ENCODE results near the gene ADAMTSL3. TPM values are rescaled to one million over a fixed set of nuclear protein-coding genes. Genes with fewer than 3 reads are reported as not detected.
A peak's percentile ranks its signal among the peaks of the same experiment; 100 is the strongest.

The ADAMTSL3 gene
- total RNA-seq, 3 donors from 2014 or later (not counting 1 experiment from before 2014, with no cell fraction given), result 0.14 to 0.43 (median 0.25) TPM

DNA sequence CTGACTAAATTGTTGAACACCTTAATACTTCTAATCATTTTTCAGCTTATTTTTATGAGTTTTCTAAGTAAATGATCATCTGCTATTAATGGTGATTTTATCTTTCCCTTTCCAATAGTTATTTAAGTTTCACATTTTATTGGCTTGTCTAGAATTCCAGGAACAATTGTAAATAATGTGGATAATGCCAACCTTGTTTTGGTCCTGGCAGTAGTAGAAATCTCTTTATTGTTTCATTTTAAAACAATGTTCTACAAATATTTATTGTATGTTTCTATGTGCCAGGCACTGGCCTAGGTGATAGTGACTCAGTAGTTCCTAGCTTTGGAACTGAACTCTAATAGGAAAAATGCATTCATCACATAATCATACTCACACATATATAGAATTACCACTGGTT, 264.1 kb downstream of the ADAMTSL3 start:
- H3K36me3 ChIP-seq (ENCODE audit: control insufficient read depth, insufficient read depth, low read length), result no peaks in the 10 kb centered on the region
- Mint-ChIP-seq H3K9me3 (no peaks in the 10 kb centered on the region), H3K4me3 (no peak overlapping the region), H3K36me3 (no peaks in the 10 kb centered on the region), H3K4me1 (no peaks in the 10 kb centered on the region), H3K27me3 (ENCODE audit: low read depth in 2 of 2) (no peaks in the 10 kb centered on the region), H3K27ac (no peak overlapping the region)
- H3K27ac ChIP-seq (ENCODE audit: low read length), result no peak overlapping the region
- TF ChIP-seq, protein P1, sequence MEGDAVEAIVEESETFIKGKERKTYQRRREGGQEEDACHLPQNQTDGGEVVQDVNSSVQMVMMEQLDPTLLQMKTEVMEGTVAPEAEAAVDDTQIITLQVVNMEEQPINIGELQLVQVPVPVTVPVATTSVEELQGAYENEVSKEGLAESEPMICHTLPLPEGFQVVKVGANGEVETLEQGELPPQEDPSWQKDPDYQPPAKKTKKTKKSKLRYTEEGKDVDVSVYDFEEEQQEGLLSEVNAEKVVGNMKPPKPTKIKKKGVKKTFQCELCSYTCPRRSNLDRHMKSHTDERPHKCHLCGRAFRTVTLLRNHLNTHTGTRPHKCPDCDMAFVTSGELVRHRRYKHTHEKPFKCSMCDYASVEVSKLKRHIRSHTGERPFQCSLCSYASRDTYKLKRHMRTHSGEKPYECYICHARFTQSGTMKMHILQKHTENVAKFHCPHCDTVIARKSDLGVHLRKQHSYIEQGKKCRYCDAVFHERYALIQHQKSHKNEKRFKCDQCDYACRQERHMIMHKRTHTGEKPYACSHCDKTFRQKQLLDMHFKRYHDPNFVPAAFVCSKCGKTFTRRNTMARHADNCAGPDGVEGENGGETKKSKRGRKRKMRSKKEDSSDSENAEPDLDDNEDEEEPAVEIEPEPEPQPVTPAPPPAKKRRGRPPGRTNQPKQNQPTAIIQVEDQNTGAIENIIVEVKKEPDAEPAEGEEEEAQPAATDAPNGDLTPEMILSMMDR (IDR thresholded peaks at IDR 0.05), result no peak
- ATAC-seq, result no peak
- no peaks in the 10 kb centered on the region for H3K27me3 ChIP-seq (ENCODE audit: control insufficient read depth, insufficient read depth, low read length)
- intact Hi-C loops (cut with micrococcal nuclease), result no loop called here
- no peak for DNase-seq
- H3K4me3 ChIP-seq (ENCODE audit: low read length), result no peak overlapping the region
- no peaks in the 10 kb centered on the region for H3K4me1 ChIP-seq (ENCODE audit: control insufficient read depth, insufficient read depth, low read length)
- no peaks in the 10 kb centered on the region for H3K9me3 ChIP-seq (ENCODE audit: control insufficient read depth, insufficient read depth, low read length)

- H3K4me1 Mint-ChIP-seq, result no peaks in the 10 kb centered on the region
- H3K27ac Mint-ChIP-seq, result peak overlapping the region in 1 of 2 donors; percentile 27
- WGBS (ENCODE audit: insufficient coverage), result 65% methylated on average over 5 of the region's 5 CpGs
- H3K36me3 Mint-ChIP-seq, result no peaks in the 10 kb centered on the region
- H3K27ac ChIP-seq (ENCODE audit: low read length), result no peak overlapping the region
- H3K9me3 ChIP-seq (ENCODE audit: control insufficient read depth, insufficient read depth, low read length), result no peaks in the 10 kb centered on the region
- intact Hi-C loops (cut with micrococcal nuclease), result no loop called here
- ATAC-seq (peak; percentile 58 to 71 (median 63)), DNase-seq (no peak)
- H3K9me3 Mint-ChIP-seq, result no peaks in the 10 kb centered on the region
- H3K4me3 Mint-ChIP-seq, result no peak overlapping the region
- no peaks in the 10 kb centered on the region for H3K27me3 Mint-ChIP-seq (ENCODE audit: low read depth in 2 of 2)
- H3K36me3 ChIP-seq (ENCODE audit: control insufficient read depth, insufficient read depth, low read length), result no peaks in the 10 kb centered on the region
- H3K4me1 ChIP-seq (ENCODE audit: control insufficient read depth, insufficient read depth, low read length), result no peaks in the 10 kb centered on the region
- TF ChIP-seq, protein P1 (IDR thresholded peaks at IDR 0.05), result no peak
- no peak overlapping the region for H3K4me3 ChIP-seq (ENCODE audit: low read length)
- no peaks in the 10 kb centered on the region for H3K27me3 ChIP-seq (ENCODE audit: control insufficient read depth, insufficient read depth, low read length)
Measured at GRCh38 chr15:83919319-83919830, 265.5 kb downstream of the ADAMTSL3 start.

DNA sequence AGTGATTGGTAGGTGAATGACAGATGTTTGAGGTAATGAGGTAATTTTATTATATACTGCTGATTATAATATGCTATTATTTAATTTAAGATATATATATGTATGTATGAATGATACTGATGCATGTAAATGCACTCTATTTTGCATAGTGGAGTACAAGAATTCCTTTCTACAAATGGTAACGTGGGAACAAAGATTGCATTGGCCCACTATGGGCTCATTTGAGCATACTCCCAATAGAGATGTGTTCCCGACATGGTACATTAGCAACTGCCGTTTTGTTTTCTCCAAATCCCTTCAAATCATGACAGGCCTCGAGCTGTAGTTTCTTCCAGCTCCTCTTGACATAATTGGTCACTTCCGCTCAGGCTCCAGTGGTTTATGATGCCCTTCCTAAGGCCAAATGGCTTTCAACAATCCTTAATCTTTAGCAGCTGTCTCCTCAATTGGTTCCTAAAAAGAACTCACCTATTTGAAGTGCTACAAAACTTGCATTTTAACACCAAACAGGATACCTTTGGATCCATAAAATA, 266.1 kb downstream of the ADAMTSL3 start:
- WGBS (ENCODE audit: insufficient coverage), result 85% methylated on average over 5 of the region's 5 CpGs
- Histone ChIP-seq H3K9me3 (ENCODE audit: control insufficient read depth, insufficient read depth, low read length) (no peaks in the 10 kb centered on the region), H3K36me3 (ENCODE audit: control insufficient read depth, insufficient read depth, low read length) (no peaks in the 10 kb centered on the region), H3K27ac (ENCODE audit: low read length) (peak overlapping the region; percentile 37), H3K4me1 (ENCODE audit: control insufficient read depth, insufficient read depth, low read length) (no peaks in the 10 kb centered on the region), H3K27me3 (ENCODE audit: control insufficient read depth, insufficient read depth, low read length) (no peaks in the 10 kb centered on the region), H3K4me3 (ENCODE audit: low read length) (no peak overlapping the region)
- Mint-ChIP-seq H3K4me3 (no peak overlapping the region), H3K27ac (no peak overlapping the region), H3K4me1 (no peaks in the 10 kb centered on the region), H3K27me3 (ENCODE audit: low read depth in 2 of 2) (no peaks in the 10 kb centered on the region), H3K36me3 (no peaks in the 10 kb centered on the region), H3K9me3 (no peaks in the 10 kb centered on the region)
- DNase-seq (no peak), ATAC-seq (no peak)
- TF ChIP-seq, protein P1 (IDR thresholded peaks at IDR 0.05), result no peak
- intact Hi-C loops (cut with micrococcal nuclease), result no loop called here
